HEK293 (cell line): ENCODE measurements around the gene HOXA4.
A peak's percentile ranks its signal among the peaks of the same experiment; 100 is the strongest.

ENCODE experiments used
- CTCF ChIA-PET: fragments of 350-600 bp; formaldehyde crosslinking; extraction: SDS; loops from one replicate; lab custom pipeline; 2021; ENCODE audit warnings: antibody characterized with exemption; lab: Yijun Ruan, JAX
- POLR2A ChIA-PET: fragments of 300-600 bp; formaldehyde crosslinking; extraction: SDS; loops from one replicate; lab custom pipeline; 2020; ENCODE audit warnings: antibody characterized with exemption, inconsistent platforms; lab: Yijun Ruan, JAX
- H3K27ac ChIP-seq: fragments of 200-500 bp; sonication (Bioruptor generic); 2 replicates; pipeline ENCODE4 v1.5.1; 2014; ENCODE audit warnings: low read depth, low read length, control low read depth, inconsistent platforms; ENCODE audit errors: extremely low read depth
- H3K36me3 ChIP-seq, 2 experiments: fragments of 200-500 bp in 1 of 2; sonication (Bioruptor generic) in 1 of 2; 1 replicate in 1 of 2; 2 replicates in 1 of 2; pipeline ENCODE4 v1.5.1; 2014 to 2017; ENCODE audit warnings: inconsistent platforms in 2 of 2, low read length in 2 of 2; ENCODE audit not compliant: control insufficient read depth in 2 of 2, insufficient read depth in 1 of 2
- H3K4me1 ChIP-seq: fragments of 200-500 bp; sonication (Bioruptor generic); 2 replicates; pipeline ENCODE4 v1.5.1; 2014; ENCODE audit warnings: mild to moderate bottlenecking, low read length, inconsistent platforms; ENCODE audit not compliant: control insufficient read depth, insufficient read depth
- H3K4me3 ChIP-seq: 2 replicates; pipeline ENCODE4 v1.5.1; 2011; ENCODE audit warnings: low read depth, mild to moderate bottlenecking, control low read depth, low read length, moderate library complexity
- H3K9me3 ChIP-seq: fragments of 200-500 bp; sonication (Bioruptor generic); 2 replicates; pipeline ENCODE4 v1.5.1; 2014; ENCODE audit warnings: low read depth, low read length, inconsistent platforms; ENCODE audit not compliant: control insufficient read depth, insufficient read depth
- BCL11A ChIP-seq: fragments of 450-650 bp; formaldehyde crosslinking; IDR thresholded peaks from 2 replicates; pipeline ENCODE4 v1.5.1; 2016; ENCODE audit warnings: low read depth, missing biosample characterization, missing genetic modification characterization
- FEZF1 ChIP-seq: fragments of 450-650 bp; formaldehyde crosslinking; IDR thresholded peaks from 2 replicates; pipeline ENCODE4 v1.5.1; 2016; ENCODE audit warnings: missing biosample characterization, missing genetic modification characterization
- GLIS1 ChIP-seq: fragments of 450-650 bp; formaldehyde crosslinking; IDR thresholded peaks from 2 replicates; pipeline ENCODE4 v1.5.1; 2016; ENCODE audit warnings: missing biosample characterization, missing genetic modification characterization
- HOXC10 ChIP-seq: sonication (generic); formaldehyde crosslinking; IDR thresholded peaks from 2 replicates; pipeline ENCODE4 v1.8.1; 2023; ENCODE audit warnings: mild to moderate bottlenecking, missing genetic modification reagents
- IKZF3 ChIP-seq: fragments of 450-650 bp; IDR thresholded peaks from 2 replicates; pipeline ENCODE4 v1.5.0; 2018; ENCODE audit warnings: missing biosample characterization, mild to moderate bottlenecking, missing genetic modification characterization, moderate library complexity
- KLF10 ChIP-seq: fragments of 450-650 bp; IDR thresholded peaks from 2 replicates; pipeline ENCODE4 v1.5.1; 2018; ENCODE audit warnings: missing biosample characterization, mild to moderate bottlenecking, missing genetic modification characterization
- MEIS1 ChIP-seq: sonication (generic); formaldehyde crosslinking; IDR thresholded peaks from 2 replicates; pipeline ENCODE4 v1.8.1; 2022; ENCODE audit warnings: missing genetic modification reagents, mild to moderate bottlenecking, borderline replicate concordance
- RBAK ChIP-seq: fragments of 450-650 bp; formaldehyde crosslinking; IDR thresholded peaks from 2 replicates; pipeline ENCODE4 v1.5.1; 2016; ENCODE audit warnings: missing biosample characterization, missing genetic modification characterization
- ZBTB48 ChIP-seq: fragments of 450-650 bp; formaldehyde crosslinking; IDR thresholded peaks from 2 replicates; pipeline ENCODE4 v1.5.1; 2016; ENCODE audit warnings: missing biosample characterization, missing genetic modification characterization
- ZBTB8A ChIP-seq: fragments of 450-650 bp; formaldehyde crosslinking; IDR thresholded peaks from 2 replicates; pipeline ENCODE4 v1.5.1; 2016; ENCODE audit warnings: missing biosample characterization, missing genetic modification characterization
- ZNF133 ChIP-seq: fragments of 450-650 bp; formaldehyde crosslinking; IDR thresholded peaks from 2 replicates; pipeline ENCODE4 v1.5.1; 2016; ENCODE audit warnings: missing biosample characterization, missing genetic modification characterization
- ZNF138 ChIP-seq: fragments of 450-650 bp; formaldehyde crosslinking; IDR thresholded peaks from 2 replicates; pipeline ENCODE4 v1.5.1; 2016; ENCODE audit warnings: missing biosample characterization, missing genetic modification characterization, borderline replicate concordance
- ZNF155 ChIP-seq: fragments of 450-650 bp; formaldehyde crosslinking; IDR thresholded peaks from 2 replicates; pipeline ENCODE4 v1.5.1; 2016; ENCODE audit warnings: missing biosample characterization, missing genetic modification characterization
- ZNF214 ChIP-seq: fragments of 450-650 bp; formaldehyde crosslinking; IDR thresholded peaks from 2 replicates; pipeline ENCODE4 v1.5.1; 2017; ENCODE audit warnings: missing biosample characterization, mild to moderate bottlenecking, missing genetic modification characterization, borderline replicate concordance
- ZNF239 ChIP-seq: fragments of 450-650 bp; formaldehyde crosslinking; IDR thresholded peaks from 2 replicates; pipeline ENCODE4 v1.5.1; 2016; ENCODE audit warnings: missing biosample characterization, missing genetic modification characterization
- ZNF354C ChIP-seq: fragments of 450-650 bp; formaldehyde crosslinking; IDR thresholded peaks from 2 replicates; pipeline ENCODE4 v1.5.1; 2016; ENCODE audit warnings: missing biosample characterization, missing genetic modification characterization, low read depth, borderline replicate concordance
- ZNF37A ChIP-seq: fragments of 450-650 bp; IDR thresholded peaks from 2 replicates; pipeline ENCODE4 v1.5.1; 2018; ENCODE audit warnings: missing biosample characterization, missing genetic modification characterization
- ZNF449 ChIP-seq: fragments of 450-650 bp; formaldehyde crosslinking; IDR thresholded peaks from 2 replicates; pipeline ENCODE4 v1.5.1; 2017; ENCODE audit warnings: missing biosample characterization, mild to moderate bottlenecking, missing genetic modification characterization, moderate library complexity
- ZNF518A ChIP-seq: fragments of 450-650 bp; formaldehyde crosslinking; conservative IDR thresholded peaks from 2 replicates; pipeline ENCODE4 v1.5.1; 2016; ENCODE audit warnings: low read depth, missing biosample characterization, missing genetic modification characterization
- ZNF558 ChIP-seq: fragments of 450-650 bp; formaldehyde crosslinking; IDR thresholded peaks from 2 replicates; pipeline ENCODE4 v1.5.1; 2016; ENCODE audit warnings: missing biosample characterization, missing genetic modification characterization
- ZNF600 ChIP-seq: fragments of 450-650 bp; formaldehyde crosslinking; IDR thresholded peaks from 2 replicates; pipeline ENCODE4 v1.5.1; 2016; ENCODE audit warnings: missing biosample characterization, missing genetic modification characterization
- ZNF610 ChIP-seq: fragments of 450-650 bp; formaldehyde crosslinking; IDR thresholded peaks from 2 replicates; pipeline ENCODE4 v1.5.1; 2016; ENCODE audit warnings: missing biosample characterization, missing genetic modification characterization, borderline replicate concordance
- ZNF624 ChIP-seq: fragments of 450-650 bp; formaldehyde crosslinking; IDR thresholded peaks from 2 replicates; pipeline ENCODE4 v1.5.1; 2017; ENCODE audit warnings: missing biosample characterization, missing genetic modification characterization
- ZNF626 ChIP-seq: fragments of 450-650 bp; sonication (Bioruptor Pico); formaldehyde crosslinking; IDR thresholded peaks from 2 replicates; pipeline ENCODE4 v1.5.1; 2018; ENCODE audit warnings: missing biosample characterization, missing genetic modification characterization, inconsistent platforms
- ZNF670 ChIP-seq: fragments of 450-650 bp; formaldehyde crosslinking; IDR thresholded peaks from 2 replicates; pipeline ENCODE4 v1.5.1; 2016; ENCODE audit warnings: missing biosample characterization, missing genetic modification characterization, low read depth
- ZNF768 ChIP-seq: fragments of 450-650 bp; formaldehyde crosslinking; IDR thresholded peaks from 2 replicates; pipeline ENCODE4 v1.5.1; 2018; ENCODE audit warnings: missing biosample characterization, mild to moderate bottlenecking, missing genetic modification characterization
- ZSCAN30 ChIP-seq: fragments of 450-650 bp; IDR thresholded peaks from 2 replicates; pipeline ENCODE4 v1.5.1; 2018; ENCODE audit warnings: missing biosample characterization, mild to moderate bottlenecking, missing genetic modification characterization, moderate library complexity

The HOXA4 gene

GRCh38 chr7:27162561-27163287 is 32.2 kb upstream of the HOXA4 start (continued):
- TF ChIP-seq ZNF239 (tag by site-specific recombination) (no peak), RBAK (tag by site-specific recombination) (no peak), HOXC10 (CRISPR knock-in tag) (no peak), IKZF3 (tag by site-specific recombination) (no peak), ZNF155 (no peak), ZNF214 (tag by site-specific recombination) (no peak), ZNF624 (tag by site-specific recombination) (no peak), ZNF518A (tag by site-specific recombination) (no peak), ZNF610 (tag by site-specific recombination) (no peak), ZNF133 (tag by site-specific recombination) (no peak), ZNF37A (tag by site-specific recombination) (no peak), ZNF449 (tag by site-specific recombination) (no peak), GLIS1 (no peak)

DNA sequence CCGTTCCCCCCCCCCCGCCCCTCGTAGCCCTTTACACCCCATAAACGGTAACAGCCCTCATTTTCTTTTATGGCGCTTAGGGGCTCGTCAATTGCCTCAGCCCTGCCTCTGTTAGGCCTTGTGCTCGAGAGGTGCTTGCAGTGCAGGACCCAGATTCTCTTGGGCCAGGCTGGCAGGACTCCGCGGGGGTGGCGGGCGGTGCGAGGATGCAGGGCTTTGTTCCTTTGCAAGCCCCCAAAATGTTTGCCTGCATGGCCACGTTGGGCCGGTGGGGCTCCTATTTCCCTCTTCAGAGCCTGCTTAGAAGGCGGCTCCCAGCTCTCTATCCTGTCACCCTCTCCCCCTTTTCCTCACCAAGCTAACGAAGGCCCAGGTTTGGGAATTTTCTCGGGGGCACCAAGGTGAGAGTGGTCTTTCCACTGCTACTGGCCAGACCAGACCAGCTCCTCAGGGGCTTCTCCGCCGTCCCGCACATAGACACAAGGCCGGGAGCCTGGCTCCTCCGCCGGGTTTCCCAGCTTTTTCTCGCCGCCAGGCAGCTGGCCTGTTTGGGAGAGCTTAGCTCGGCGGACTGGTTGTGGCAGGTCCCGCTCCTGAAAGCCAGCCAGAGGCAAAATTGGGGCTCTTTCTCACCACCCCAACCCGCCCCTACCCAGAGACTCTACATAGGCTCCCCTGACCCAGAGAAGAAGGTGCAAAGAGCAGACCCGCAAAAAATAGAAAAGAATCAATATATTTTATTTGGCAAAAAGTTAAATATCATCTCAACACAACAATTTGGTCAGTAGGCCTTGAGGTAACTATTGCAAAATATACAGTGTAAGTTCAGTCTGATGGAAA is 31.4 kb upstream of the HOXA4 start:
- H3K4me1 ChIP-seq, result peaks cover 12% of the 10 kb centered on the region
- peak overlapping the region; percentile 76 for H3K4me3 ChIP-seq
- H3K27ac ChIP-seq, result peak overlapping the region; percentile 100
- CTCF ChIA-PET, result interaction anchor here (0.5 to 3.7 kb wide), 21 partner anchors 8 to 1299 kb away, joined by 3 to 50 read pairs (median 5); partner anchors contain the start of genes HOXA5 and HOXA6
- no peaks in the 10 kb centered on the region for H3K9me3 ChIP-seq
- POLR2A ChIA-PET, result interaction anchor here (0.8 to 4.1 kb wide), 17 partner anchors 8 to 1305 kb away, joined by 3 to 42 read pairs (median 6); partner anchors contain the start of genes HOXA11, HOXA3 and HOXA6
- H3K36me3 ChIP-seq, result peaks cover 18 to 25% of the 10 kb centered on the region in 2 experiments
- TF ChIP-seq ZNF558 (tag by site-specific recombination) (no peak), KLF10 (tag by site-specific recombination) (peak; percentile 28; the same call in 1 of the 2 replicates), ZNF626 (tag by site-specific recombination) (no peak), ZBTB8A (tag by site-specific recombination) (peak; percentile 70), ZNF138 (tag by site-specific recombination) (no peak), ZBTB48 (tag by site-specific recombination) (no peak), ZNF600 (tag by site-specific recombination) (peak; percentile 41), MEIS1 (CRISPR knock-in tag) (no peak), FEZF1 (no peak), ZNF354C (no peak), ZSCAN30 (tag by site-specific recombination) (peak; percentile 7; the same call in 1 of the 2 replicates), HOXC10 (CRISPR knock-in tag) (no peak), BCL11A (tag by site-specific recombination) (no peak), ZNF768 (tag by site-specific recombination) (no peak), ZNF670 (tag by site-specific recombination) (no peak)
